Activated naive CD4-positive, alpha-beta T cell treated with anti-CD3 and anti-CD28 coated beads, Interleukin-2, amount 50 U/mL, for 16 hours (primary cell): ENCODE measurements around the gene STK32A.

Experiments
- DNase-seq: peaks from one replicate; pipeline ENCODE4 v3.0.0-alpha.2; 2020

The STK32A gene

DNA sequence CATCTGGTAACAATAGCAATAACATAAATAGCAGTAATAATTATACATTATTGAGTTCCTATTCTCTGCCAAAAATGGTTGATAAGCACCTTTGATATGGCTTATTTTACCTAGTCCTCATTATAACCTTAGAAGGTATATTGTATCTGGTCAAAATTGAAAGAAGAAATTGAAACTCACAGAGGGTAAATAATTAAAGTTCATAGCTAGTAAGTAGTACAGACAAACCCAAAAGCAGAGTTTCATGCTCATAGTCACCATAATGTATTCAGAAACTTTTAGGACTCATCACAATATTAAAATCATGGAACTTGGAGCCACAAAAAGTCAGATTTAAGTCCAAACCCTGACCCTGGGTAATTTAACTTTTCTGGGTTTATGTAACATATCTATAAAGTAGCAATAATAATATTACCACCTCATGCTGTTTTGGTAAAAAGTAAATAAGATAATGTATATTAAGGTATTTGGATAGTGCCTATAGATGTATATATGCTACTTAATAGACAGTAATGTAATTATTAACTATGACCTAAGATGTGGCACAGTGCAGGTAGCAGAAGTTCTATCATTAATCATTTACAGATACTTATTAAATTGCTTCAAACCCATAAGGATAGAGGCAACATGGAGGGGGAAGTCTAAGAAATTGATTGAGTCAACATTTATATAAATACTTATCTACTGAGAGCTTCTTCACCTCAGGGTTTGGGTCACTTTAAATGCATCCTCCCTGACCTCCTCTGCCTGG lies 32.4 kb downstream of the STK32A start:
- DNase-seq: no peak

DNA sequence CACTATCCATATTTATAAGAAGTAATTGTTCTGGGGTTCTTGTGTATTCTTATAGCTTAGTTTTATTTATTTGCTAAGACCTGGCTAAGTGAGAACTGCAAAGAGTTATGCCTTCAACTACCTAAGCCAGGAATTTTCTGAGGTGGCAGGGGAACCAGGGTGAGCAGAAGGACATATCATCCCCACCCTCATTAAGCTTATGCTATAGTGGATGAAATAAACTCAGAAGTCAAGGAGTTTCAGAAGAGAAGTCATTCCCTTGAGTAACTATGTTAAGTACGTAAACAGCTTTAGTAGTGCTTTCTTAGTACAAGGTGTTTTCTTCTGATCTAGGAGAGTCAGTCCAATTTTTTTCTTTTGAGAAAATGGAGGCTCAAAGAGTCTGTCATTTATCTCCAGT lies 41.7 kb downstream of the STK32A start:
- no peak for DNase-seq

DNA sequence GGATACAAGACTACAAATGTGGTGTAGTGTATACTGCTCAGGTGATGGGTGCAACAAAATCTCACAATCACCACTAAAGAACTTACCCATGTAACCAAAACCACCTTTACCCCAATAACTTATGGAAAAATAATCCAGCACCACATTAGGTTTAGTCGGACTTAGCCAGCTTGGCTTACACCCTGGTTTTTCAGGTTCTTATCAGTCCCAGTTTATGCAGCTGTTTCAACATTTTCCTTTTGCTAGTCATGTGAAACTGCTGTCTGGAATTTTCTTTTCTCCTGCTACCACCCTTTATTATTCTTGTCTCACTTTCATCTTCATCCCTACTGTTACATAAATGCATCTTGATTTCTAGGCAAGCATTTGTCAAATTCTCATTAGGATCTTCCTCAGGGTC lies 51.5 kb downstream of the STK32A start:
- DNase-seq: no peak

DNA sequence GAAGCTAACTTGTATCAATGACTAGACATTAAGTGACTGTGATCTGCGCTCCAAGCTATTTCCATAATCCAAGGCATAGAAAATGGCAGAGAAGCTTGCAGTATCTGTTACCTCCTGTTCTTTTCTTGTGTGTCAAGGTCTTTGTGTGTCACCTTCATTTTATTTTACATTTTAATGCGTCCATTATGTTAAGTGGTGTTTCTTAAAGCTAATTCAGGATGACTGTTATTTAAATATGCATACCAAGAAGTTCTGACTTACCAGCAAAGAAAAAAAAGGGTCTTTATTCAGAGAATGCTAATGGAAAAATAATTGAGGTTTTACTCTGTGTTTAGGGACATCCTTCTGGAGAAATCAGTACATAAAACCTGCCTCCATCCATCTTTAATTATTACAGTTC lies 52.3 kb downstream of the STK32A start:
- no peak for DNase-seq

DNA sequence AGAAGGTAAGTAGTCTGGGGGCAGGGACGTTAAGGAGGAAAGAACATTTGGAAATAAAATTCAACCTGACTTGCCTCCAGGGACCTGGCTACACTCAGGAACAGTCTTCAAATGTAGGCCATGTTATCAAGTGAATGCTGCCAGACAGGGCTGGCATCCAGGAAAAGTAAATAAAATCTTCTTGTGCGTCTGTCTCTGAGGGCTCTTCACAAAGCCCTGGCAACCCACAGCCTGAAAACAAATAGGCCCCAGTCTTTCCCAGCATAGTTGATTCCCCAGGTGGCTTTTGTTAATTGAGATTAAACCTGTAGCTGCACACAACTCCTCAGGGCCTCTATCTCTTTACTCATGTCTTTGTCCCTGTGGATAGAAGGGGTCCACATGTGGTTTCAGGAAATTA lies 55.4 kb downstream of the STK32A start:
- no peak for DNase-seq

DNA sequence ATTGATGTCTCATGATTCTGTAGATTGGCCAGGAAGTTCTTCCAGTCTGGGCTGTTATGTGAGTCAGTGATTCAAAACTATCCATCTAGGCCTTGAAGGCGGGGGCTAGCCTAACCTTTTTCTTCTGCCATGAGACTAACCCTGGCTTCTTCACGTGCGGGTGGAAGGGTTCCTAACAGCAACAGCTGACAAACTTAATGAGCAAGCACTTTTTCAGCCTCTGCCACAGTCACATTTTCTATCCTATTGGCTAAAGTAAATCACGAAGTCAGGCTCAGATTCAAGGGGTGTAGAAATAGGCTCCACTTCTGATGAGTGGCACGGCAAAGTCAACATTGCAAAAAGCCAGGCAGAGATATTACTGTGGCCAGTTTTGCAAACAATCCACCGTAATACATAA lies 68.4 kb downstream of the STK32A start:
- no peak for DNase-seq

DNA sequence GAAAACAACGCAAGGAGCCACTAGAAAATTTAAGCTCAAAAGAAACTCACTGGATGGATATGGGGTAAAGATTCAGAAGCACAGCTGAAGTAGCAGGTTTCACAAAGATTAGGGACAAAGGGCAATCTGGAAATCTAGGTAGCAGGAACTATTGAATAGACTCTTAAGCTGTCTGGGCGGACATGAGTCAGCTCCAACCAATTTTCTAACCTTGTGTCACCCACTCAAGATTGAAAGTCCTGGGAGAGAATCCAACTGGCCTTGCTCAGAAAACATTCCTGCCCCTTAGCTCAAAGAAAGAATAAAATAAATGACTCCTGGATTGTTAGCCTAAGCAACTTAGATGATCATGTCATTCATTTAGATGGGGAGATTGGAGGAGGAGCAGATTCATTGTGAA lies 69.2 kb downstream of the STK32A start:
- DNase-seq: no peak

DNA sequence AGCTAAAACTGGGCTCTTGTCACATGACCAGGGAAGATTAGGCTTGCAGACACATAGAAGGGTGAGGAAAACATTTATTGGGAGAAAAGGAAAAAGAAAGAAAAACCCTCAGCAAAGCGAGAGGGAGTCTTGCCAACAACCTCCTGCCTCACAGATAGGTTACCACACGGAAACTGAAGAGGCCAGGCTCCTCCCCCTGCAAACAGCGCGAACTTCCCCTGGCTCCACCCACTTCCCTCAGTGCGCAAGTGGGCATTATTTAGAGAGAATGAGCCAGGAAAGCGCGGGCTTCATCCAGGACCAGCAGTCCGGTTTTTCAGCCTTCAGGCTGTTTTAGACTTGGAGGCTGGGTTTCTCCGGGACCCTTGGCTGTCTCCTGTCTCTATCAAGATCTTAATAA lies 70.3 kb downstream of the STK32A start:
- DNase-seq: no peak

DNA sequence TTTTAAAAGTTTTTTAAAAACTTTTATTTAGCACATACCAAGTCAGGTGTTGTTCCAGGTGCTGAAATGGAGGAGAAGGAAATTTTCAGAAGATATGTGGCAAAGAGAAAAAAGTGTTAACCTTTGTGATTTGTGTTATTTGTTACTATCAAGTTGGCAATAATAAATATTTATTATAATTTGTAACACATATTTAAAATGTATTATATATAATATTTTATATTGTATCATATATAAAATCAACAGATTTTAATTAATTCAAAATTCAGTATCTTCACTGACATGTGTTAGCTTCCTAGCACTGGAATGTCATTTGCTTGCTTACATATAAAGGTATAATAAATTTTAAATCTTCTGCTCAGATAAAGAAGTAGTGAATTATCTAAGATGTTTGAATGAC lies 71.5 kb downstream of the STK32A start:
- DNase-seq: no peak

DNA sequence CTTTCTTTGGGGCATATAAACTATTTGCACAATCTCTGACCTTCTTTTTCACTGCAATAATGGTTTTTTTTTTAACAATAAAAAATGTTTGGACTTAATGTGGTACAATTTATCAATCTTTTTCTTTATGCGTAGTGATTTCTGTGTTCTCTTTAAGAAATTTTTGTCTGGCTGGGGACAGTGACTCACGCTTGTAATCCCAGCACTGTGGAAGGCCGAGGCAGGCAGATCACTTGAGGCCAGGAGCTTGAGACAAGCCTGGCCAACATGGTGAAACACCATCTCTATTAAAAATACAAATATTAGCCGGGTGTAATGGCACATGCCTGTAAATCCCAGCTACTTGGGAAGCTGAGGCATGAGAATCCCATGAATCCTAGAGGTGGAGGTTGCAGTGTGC lies 72.3 kb downstream of the STK32A start:
- DNase-seq: no peak

DNA sequence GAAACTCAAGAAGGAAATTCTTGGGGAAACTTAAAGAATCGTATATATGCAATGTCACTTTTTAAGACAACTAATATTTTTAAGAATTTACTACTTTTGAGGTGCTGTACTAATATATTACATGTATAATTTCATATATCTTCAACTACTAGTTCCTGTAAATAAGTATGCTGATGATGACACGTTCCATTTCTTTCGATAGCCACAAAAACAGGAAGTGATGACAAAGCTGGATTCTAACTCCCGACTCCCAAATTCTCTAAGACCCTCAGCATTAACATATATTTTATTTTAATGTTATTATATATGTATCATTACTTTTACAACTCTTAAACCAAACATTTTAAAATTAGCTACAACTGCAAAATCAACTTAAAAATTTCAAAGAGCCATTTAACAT lies 74.8 kb downstream of the STK32A start:
- DNase-seq: no peak

DNA sequence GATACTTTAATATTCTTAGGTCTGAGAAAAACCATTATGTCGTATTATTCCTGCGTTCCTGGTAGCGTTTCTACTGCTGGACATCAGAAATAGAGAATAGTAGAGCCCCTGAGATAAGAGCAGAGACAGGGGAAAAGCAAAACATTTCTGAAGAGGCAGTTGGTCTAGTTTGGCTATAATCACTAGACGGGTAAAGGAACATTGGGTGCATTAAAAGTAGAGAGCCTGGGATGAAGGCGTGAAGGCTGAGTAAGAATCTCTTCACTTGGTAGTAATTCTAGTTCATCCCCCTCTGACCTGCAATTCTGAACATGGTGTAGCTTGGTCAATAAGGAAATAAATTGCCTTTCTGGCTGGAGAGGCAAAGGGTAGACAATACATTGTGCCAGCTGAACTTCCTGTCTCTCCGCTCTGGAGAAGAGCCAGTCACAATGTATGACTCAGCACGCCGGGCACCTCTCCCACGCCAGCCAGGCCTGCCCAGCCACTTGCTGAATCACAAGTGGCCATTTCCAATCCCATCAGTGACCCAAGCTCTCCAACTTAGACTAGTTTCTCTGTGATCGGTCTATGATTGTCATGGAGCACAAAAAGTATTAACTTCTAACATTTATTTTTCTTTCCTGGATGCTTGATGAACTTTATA lies 75.4 kb downstream of the STK32A start:
- DNase-seq: no peak

DNA sequence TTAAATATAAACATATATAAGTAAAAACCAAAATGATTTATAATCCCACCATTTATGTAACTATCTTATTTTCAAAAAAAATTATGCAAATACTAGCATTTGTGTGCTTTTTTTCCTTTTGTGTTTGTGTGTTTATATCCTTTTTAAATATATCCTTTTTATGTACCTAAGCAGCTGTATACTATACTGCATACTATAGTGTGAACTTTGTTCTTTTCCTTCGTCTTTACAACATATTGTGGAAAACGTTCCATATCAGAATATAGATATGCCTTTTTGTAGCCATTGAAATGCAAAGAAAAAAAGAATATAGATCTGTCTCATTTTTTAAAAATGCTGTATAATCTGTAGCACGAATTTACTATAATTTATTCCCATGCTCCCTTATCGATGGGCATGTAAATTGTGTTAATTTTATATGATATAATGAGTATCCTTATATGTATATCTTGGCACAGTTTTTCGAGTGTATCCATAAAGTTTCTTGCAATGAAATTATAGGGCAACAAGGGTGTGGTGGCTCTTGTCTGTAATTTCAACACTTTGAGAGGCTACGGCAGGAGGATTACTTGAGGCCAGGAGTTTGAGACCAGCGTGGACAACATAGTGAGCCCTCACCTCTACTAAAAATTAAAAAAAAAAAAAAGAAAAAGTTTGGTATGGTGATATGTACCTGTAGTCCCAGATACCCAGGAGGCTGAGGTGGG lies 83.3 kb downstream of the STK32A start:
- no peak for DNase-seq

DNA sequence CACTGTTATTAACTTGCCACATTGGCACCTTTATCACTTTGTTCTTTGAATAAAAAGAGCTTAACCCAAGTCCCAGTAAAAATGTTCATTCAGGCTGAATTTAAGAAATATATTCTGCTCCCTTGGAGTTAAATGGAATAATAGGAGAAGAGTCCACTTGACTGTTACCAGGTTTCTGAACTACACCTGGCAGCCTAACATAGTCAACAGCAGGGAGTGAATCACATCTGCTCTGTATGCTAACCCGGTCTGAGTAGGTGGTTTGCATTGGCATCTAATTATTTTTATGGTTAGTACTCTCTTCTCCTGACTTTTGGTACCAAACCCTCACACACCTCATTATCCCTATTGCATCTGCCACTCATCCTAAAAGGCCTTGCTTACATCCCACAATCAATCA lies 86.7 kb downstream of the STK32A start:
- no peak for DNase-seq

DNA sequence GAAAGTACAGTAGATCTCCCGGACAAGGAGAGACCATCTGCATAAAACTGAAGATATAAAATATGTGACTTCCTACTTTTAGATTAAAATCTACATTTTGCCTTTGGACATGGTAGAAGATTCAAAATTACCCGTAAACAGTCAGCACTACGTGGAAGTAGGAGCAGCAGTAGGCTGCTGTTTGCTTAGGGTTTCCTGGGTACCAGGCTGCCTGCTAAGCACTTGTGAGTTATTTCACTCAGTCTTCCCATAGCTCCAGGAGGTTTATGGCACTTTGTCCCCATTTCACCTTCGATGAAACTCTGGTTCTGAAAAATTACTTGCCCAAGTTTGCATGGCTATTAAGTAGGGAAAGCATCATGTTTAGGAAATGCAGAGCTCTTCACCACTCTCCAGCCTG lies 92.6 kb downstream of the STK32A start:
- DNase-seq: no peak

DNA sequence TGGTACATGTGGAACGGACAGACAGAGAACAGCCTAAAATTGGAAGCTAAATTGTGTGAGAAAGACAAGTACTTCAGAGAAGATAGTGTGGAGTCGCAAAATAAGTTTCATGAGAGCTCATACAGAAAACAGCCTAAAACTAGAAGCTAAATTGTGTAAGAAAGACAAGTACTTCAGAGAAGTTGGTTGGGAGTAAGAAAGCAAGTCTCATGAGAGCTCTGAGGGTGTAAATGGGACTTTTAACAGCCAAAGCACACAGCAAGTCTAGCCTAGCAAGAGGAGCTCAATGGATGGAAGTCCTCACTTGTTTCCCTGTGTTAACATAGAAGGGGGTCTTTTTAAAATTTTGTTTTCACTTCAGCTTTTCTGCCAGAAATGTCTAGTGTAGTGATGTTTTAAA lies 93.1 kb downstream of the STK32A start:
- DNase-seq: no peak

DNA sequence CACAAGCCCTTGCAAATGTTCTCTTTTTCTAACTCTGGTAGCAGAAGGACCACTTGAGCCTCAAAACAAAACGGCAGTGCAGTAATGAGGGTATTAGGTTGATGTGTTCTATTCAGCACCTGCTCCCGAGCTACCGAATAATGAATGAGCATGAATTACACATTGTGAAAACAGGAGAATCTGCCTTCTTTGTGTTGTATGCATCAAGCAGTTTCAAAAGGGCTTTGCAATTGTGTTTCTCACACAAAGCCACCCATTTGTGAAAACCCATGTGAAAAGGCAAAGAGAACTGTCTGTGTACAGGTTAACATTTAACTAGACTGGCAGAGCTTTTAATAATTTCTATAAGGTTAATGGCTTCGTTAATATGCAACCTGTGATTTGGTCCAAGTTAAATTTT lies 97.8 kb downstream of the STK32A start:
- DNase-seq: no peak

DNA sequence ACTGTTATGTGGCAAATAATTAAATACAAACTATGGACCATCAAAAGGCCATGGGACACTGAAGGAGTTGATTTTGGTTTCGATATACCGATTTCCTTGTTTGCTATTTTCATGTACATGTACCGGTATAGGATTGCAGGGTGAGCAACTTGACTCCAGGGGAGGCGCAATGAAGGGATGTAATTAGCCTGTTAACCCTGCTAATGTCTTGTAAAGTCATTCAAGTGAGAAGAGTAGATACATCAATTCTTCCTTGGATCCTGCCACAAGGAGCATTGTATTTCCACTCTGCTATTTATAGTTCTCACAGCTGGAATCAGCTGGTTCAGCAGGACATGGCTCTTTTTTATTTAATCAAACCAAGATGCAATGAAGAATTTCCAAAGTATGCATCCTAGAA lies 102.0 kb downstream of the STK32A start:
- DNase-seq: no peak

DNA sequence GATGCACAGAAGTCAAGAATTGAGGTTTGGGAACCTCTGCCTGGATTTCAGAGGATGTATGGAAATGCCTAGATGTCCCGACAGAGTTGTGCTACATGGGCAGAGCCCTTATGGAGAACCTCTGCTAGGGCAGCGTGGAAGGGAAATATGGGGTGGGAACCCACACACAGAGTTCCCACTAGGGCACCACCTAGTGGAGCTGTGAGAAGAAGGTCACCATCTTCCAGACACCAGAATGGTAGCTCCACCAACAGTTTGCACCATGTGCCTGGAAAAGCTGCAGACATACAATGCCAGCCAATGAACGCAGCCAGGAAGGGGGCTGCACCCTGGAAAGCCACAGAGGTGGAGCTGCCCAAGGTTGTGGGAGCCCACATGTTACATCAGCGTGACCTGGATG lies 104.5 kb downstream of the STK32A start:
- DNase-seq: no peak

DNA sequence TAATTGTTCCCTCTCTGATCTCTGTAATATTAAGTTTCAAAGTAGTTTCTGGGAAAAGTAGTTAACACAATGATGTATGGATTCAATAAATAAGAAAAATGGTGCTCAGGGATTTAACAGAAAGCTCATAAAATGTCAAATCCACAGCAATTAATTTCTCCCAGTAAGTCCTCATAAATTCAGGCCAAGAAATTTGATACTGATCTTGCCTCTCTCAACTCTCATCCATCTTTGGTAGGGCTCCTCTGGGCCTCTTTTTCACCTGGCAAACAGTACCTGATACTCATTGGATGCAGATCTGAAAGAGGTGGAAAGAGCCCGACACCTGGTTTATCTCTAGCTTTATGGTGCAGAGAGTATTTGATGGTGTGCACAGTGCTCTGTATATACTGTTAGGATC lies 106.1 kb downstream of the STK32A start:
- DNase-seq: no peak

DNA sequence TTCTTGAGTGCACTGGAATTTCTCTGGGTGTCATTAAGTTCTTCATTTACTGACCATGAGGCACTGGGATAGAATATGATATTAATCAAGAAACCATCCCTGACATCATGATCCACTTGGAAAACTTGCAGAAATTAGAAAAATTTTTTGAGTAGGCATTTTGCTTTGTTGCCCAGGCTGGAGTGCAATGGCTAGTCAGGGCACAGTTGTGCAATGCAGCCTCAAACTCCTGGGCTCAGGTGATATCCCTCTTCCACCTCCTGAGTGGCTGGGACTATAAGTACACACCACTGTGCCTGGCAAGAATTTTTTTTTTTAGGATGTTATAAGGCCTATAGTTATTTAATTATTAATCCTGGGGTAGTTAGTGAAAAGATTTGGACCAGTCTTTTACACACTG lies 106.5 kb downstream of the STK32A start:
- no peak for DNase-seq

DNA sequence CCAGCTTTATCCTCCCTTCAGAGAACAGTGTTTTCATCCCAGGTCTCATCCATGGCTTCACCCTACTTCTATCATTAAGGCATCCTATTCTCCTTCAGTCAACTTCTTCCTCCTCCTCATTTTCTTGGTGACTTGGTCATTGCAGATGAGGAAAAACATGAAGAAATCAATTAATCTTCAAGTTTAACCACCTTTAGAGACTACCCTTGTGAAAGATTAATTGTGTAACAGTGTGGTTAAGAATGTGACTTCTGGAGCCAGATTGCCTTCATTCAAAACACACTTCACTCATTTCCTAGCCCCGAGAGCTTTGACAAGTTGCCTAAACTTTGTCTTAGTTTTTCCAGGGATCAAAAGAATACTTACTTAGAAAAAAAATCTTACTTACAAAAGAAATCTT lies 110.0 kb downstream of the STK32A start:
- DNase-seq: no peak

DNA sequence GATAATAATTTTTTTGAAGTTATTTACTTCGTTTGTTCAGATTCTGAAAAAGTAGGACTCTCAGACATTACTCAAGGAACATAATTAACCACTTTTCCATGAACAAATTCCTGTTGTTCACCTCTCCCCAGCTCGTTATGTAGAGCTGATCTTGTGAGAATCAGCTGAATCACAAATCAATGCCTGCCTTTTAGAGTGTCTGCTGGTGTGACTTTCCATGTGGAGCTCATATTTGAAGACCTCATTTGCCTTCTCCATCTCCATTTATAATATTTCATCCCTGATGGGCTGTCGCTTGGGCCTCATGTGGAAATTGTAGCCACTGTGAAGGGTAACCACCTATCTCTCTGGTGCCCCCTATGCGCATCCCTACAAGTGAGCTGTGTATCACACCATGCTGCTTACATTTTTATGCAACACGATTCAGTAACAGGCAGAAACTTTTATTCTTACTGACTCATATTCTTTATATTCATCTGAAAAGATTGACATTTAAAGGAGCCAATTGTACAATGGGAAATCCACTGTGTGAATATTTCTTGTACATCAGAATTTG lies 111.3 kb downstream of the STK32A start:
- DNase-seq: no peak

DNA sequence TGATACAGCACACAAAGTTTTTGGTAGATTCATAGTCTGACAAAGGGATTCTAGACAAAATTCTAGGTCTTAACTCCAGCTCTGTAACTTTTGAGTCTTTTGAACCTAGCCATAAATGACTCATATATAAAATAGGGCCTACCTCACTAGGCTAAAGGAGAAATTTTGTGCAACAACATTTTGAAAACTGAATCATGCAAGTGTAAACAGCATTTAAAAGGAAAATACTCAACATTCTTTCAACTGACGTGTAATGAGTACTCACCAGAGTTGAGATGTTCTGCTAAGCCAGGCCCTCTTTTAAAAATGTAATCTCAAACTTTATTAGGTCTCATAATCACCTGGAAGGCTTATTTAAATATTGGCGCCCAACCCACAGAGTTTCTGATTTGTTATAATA lies 113.2 kb downstream of the STK32A start:
- no peak for DNase-seq
